22Rv1 (cell line): ENCODE results near the gene CAMK2D.

ENCODE experiments used
- ZFX ChIP-seq: fragments of 450-650 bp; IDR thresholded peaks from 2 replicates; pipeline ENCODE4 v1.6.1; 2017; ENCODE audit warnings: antibody characterized with exemption, borderline replicate concordance
- TF ChIP-seq, protein P1 (sequence below): fragments of 450-650 bp; IDR thresholded peaks from 2 replicates; pipeline ENCODE4 v1.5.1; 2017; ENCODE audit warnings: mild to moderate bottlenecking

DNA sequence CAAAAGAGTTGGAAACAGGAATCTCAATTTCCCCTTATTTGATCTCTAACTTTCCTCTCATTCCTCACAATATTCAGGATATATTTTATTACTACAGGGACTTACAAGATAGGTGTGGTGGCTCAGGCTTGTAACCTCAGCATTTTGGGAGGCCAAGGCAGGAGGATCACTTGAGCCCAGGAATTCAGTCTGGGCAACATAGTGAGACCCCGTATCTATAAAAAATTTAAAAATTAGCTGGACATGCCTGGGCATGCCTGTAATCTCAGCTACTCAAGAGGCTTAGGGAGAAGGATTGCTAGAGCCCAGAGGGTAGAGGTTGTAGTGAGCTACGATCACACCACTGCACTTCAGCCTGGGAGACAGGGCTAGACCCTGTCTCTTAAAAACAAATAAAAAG lies 200.4 kb downstream of the CAMK2D start:
- TF ChIP-seq, protein P1, sequence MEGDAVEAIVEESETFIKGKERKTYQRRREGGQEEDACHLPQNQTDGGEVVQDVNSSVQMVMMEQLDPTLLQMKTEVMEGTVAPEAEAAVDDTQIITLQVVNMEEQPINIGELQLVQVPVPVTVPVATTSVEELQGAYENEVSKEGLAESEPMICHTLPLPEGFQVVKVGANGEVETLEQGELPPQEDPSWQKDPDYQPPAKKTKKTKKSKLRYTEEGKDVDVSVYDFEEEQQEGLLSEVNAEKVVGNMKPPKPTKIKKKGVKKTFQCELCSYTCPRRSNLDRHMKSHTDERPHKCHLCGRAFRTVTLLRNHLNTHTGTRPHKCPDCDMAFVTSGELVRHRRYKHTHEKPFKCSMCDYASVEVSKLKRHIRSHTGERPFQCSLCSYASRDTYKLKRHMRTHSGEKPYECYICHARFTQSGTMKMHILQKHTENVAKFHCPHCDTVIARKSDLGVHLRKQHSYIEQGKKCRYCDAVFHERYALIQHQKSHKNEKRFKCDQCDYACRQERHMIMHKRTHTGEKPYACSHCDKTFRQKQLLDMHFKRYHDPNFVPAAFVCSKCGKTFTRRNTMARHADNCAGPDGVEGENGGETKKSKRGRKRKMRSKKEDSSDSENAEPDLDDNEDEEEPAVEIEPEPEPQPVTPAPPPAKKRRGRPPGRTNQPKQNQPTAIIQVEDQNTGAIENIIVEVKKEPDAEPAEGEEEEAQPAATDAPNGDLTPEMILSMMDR = no peak
- no peak for TF ChIP-seq ZFX
